Measurements from ENCODE around the gene MYO15A. TPM values are rescaled to one million over a fixed set of nuclear protein-coding genes. Genes with fewer than 3 reads are reported as not detected.

Gene MYO15A
- total and polyA plus RNA-seq, 2 of the 4 experiments (the other 2 are of a cell fraction): 0.18 to 1.1 TPM

GRCh38 chr17:18132711-18133110, 24.2 kb downstream of the MYO15A start:
- Histone ChIP-seq H2AFZ (replicated peaks; ENCODE audit: low read length, poor library complexity) (no peak overlapping the region), H3K27me3 (ENCODE audit: control insufficient read depth, insufficient read depth, low read length) (peaks cover 8% of the 10 kb centered on the region; the same call in 1 of the 2 replicates), H2BK20ac (ENCODE audit: low read depth, low read length) (no peak overlapping the region), H4K20me1 (ENCODE audit: insufficient read depth, low read length) (no peaks in the 10 kb centered on the region), H4K5ac (ENCODE audit: low read depth, low read length) (no peak overlapping the region), H3K23ac (ENCODE audit: low read depth, low read length) (no peak overlapping the region), H2BK120ac (ENCODE audit: low read depth, low read length) (no peak overlapping the region), H2BK15ac (ENCODE audit: low read depth, low read length) (no peak overlapping the region), H3K18ac (ENCODE audit: low read depth, low read length) (no peak overlapping the region), H2AK5ac (ENCODE audit: low read depth, low read length) (no peak overlapping the region), H2AK9ac (replicated peaks; ENCODE audit: low read depth, low read length, poor library complexity) (no peak overlapping the region), H2BK5ac (ENCODE audit: low read depth, low read length, poor library complexity, severe bottlenecking) (no peak overlapping the region), H3K27ac (ENCODE audit: insufficient read depth, low read length) (no peak overlapping the region), H4K91ac (ENCODE audit: insufficient read depth, low read depth, low read length) (no peak overlapping the region), H3K4me3 (ENCODE audit: insufficient read depth, low read depth, low read length) (no peak overlapping the region), H3K36me3 (ENCODE audit: control insufficient read depth, insufficient read depth, low read length) (no peaks in the 10 kb centered on the region), H3K4me1 (ENCODE audit: control insufficient read depth, insufficient read depth, low read length) (peaks cover 3% of the 10 kb centered on the region; the same call in 1 of the 2 replicates), H3K9me1 (ENCODE audit: insufficient read depth, low read length) (no peaks in the 10 kb centered on the region), H3K9me3 (ENCODE audit: control insufficient read depth, insufficient read depth, low read length) (no peaks in the 10 kb centered on the region), H3K14ac (replicated peaks; ENCODE audit: low read depth, low read length) (no peak overlapping the region), H3K4ac (ENCODE audit: low read depth, low read length) (no peak overlapping the region), H3K56ac (ENCODE audit: extremely low read depth, insufficient read depth, low read length) (no peak overlapping the region), H4K8ac (ENCODE audit: low read depth in 2 of 2, low read length in 2 of 2) (no peak overlapping the region), H3K4me2 (ENCODE audit: low read depth, low read length) (no peak overlapping the region), H3K79me1 (ENCODE audit: low read depth in 1 of 2, low read length in 2 of 2) (no peaks in the 10 kb centered on the region), H3K9ac (ENCODE audit: low read depth, low read length) (no peak overlapping the region)
- no peak for DNase-seq
- CTCF ChIA-PET: no interaction called here
- no peak for TF ChIP-seq ELK1 (IDR thresholded peaks at IDR 0.05; ENCODE audit: borderline replicate concordance, low read depth, low read length)
- no CpG with 5 or more reads among the region's 5 CpGs for WGBS, 2 experiments (ENCODE audit: extremely low coverage in 2 of 2, insufficient read length in 1 of 2)
- POLR2A ChIA-PET (ENCODE audit: unreplicated experiment): no interaction called here
- intact Hi-C loops (cut with micrococcal nuclease): no loop called here
- in situ Hi-C loops (cut with MboI; ENCODE audit: low sequenced_read_pairs): no loop called here
- BruUV-seq (replicated peaks): no TSS peak
- no peak for ATAC-seq (ENCODE audit: low read depth)
- dilution Hi-C loops (cut with HindIII; ENCODE audit: low sequenced_read_pairs, unreplicated experiment): no loop called here
